Effector CD8-positive, alpha-beta T cell (primary cell): ENCODE results near the gene RGPD8.
"Not testable (repeated sequence)": the region's sequence is repeated elsewhere in the genome, so short reads cannot be mapped to it uniquely, and the experiment has no call there.

Experiments
- DNase-seq: peaks from one replicate; lab custom pipeline; 2025; lab: John Stamatoyannopoulos, UW

RGPD8 gene

DNA sequence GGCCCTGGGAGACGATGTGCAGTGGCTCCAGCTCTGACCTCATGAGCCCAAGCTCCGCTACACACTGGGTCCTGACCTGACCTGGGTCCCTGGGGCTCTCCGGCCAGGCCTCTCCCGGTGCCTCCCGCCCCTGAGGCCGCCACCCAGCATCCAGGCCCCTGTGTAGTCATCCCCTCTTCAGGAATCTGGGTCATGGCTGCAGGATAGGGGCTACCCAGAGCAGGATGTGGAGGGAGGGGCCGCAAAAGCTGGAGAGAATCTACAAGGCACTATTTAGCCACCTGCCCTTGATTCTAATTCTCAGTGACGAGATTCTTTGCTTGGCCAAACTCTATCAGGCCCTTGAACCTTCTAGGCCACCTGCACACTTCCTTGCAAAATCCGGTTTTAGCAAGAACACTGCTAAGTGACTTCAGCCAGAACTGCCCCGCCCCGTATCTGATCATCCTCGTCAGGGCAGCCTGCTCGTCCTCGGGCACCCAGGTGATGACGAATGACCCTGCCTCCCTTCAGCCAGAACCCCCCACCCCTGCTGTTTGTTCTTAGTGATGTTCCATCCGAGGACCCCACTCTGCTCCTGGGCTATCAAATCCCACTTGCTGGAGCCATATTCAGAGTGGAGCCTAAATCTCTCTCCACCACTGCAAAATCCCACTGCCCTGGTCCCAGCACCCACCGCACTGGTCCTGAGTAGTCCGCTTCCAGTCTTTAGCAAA, 2.4 kb upstream of the RGPD8 start:
- not testable (repeated sequence) for DNase-seq

DNA sequence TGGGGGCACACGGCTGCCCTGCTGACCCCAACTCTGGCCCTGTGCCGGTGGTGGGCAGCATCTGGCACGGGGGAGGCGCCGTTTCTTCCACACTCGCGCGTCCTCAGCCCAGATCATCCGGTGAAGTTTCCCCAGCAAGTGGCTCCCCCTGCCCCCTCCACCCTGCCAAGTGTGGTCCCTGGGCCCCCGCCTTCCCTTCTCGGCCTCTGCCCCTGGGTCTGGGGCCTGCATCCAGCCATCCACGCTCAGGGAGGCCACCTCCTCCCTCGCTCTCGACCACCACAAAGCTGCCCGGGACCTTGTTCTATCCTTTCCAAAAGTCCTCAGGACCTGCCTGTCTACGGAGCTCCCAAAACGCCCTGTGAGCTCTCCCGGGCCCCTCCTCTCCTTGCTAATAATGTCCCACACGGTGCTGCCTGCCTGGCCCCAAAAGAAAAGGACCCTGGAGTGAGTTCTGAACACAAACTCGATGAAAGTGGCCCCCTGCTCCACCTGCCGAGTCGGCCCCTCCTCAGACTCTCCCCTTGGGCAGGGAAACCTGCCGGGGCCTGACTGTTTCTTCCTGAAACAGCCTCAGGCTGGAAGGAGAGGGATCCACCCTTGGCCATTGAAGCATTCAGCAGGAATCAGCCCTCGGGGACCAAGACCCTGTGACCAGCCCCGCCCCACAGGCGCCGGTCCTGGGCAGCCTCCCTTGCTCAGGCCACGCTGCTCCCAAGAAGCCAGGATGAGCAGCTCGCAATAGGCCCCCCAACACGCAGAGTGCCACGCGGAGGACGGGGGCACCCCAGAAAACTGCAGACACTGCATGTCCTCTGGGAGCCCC, 1.7 kb upstream of the RGPD8 start:
- DNase-seq: not testable (repeated sequence)

DNA sequence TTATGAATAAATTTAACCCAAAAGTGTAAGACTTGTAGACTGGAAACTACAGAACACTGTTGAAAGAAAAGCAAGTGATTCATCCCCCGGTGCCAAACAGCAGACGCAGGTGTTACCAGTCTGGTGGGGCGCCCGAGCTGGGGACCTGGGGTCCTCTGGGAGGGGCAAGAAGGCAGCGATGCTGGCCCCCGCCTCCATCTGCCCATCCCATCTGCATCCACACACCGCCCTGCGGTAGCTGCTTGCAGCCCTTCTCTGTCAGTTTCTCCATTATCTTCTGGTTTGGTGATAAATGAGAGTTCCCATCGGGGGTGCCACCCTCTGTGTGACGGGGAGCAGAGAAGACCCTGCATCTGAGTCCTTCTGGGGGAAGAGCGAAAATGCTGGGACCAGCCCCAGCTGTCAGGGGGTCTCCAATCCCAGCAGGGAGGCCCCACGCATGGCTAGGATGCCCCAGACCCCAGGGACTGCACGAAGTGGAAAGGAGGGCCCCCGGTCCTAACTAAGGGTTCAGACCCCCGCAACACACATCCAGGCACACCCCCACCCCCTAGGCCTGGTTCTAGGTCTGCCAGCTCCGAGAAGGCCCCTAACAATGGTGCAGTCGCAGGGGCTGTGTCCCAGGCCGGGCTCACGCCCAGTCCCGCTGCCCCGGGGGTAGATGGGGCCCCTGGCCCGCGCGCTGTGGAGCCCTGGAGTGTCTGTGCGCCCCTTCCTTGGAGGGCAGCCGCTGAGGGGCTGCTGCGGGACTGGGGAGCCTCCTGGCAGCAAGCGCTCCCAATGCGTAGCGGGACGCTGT, 686 bp upstream of the RGPD8 start:
- no peak for DNase-seq

DNA sequence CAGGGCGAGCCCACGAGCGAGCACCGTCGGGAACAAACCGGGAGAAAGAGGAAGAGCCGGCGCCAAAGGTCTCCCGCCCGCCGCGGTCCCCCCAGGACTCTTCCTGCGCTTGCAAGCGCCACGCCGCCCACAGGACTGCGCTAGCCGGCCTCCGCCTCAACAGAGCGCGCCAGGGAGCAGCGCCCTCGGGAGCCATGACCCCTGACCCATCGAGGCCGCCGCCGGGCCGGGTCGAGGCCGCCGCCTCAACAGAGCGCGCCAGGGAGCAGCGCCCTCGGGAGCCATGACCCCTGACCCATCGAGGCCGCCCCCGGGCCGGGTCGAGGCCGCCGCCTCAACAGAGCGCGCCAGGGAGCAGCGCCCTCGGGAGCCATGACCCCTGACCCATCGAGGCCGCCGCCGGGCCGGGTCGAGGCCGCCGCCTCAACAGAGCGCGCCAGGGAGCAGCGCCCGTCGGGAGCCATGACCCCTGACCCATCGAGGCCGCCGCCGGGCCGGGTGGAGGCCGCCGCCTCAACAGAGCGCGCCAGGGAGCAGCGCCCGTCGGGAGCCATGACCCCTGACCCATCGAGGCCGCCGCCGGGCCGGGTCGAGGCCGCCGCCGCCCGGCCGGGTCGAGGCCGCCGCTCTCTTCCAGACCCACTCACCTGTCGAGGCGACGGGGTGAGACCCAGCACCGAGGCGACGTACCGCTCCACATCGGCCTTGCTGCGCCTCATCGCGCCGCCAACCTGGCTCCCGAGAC, 538 bp downstream of the RGPD8 start:
- not testable (repeated sequence) for DNase-seq

DNA sequence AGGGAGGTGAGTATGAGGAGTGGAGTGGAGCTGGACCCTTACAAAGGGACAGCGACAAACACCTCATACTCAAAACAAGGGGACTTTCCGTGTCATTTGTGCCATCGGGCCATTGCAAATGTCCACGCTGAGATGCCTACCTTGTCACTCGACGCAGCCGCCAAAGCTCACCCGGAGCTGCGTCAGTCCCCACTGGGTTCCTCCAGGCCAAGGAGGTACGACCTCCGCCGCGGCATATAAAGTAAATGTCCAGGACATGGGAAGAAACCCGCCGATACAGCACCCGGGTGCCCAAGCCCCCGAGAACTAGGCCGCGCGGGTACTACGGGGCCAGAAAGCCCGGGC, 1.1 kb downstream of the RGPD8 start:
- not testable (repeated sequence) for DNase-seq

DNA sequence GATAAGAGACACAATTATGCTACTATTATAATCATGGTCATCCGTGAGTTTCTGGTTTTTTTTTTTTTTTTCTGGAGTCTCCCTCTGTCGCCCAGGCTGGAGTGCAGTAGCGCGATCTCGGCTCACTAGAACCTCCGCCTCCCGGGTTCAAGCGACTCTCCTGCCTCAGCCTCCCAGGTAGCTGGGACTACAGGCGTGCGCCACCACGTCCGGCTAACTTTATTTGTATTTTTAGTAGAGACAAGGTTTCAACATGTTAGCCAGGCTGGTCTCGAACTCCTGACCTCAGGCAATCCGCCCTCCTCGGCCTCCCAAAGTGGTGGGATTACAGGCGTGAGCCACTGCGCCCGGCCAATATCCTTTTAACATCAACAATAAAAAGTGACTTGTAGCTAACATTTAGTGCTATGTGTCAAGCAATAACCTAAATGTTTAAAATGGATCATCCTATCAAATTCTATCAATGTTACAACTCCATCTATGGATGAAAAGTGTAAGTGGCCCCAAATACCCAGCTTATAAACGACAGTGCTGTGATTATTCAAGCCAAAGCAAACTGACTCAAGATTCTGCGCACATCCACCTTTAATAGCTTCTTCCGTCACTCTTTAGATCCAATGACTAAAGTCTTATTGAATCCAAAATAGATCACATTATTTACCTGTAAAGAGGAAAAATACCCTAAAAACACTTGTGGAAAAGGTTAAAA, 1.7 kb downstream of the RGPD8 start:
- not testable (repeated sequence) for DNase-seq

DNA sequence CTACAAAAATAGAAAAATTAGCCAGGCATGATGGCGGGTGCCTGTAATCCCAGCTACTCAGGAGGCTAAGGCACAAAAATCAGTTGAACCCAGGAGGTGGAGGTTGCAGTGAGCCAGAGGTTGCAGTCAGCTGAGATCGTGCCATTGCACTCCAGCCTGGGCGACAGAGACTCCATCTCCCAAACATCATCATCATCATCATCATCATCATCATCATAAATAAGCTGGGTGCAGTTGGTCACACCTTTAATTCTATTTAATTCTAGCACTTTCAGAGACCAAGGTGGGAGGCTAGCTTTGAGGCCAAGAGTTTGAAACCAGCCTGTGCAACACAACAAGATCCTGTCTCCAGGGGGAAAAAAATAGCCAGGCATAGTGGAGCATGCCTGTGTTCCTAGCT, 8.9 kb downstream of the RGPD8 start:
- DNase-seq: not testable (repeated sequence)

DNA sequence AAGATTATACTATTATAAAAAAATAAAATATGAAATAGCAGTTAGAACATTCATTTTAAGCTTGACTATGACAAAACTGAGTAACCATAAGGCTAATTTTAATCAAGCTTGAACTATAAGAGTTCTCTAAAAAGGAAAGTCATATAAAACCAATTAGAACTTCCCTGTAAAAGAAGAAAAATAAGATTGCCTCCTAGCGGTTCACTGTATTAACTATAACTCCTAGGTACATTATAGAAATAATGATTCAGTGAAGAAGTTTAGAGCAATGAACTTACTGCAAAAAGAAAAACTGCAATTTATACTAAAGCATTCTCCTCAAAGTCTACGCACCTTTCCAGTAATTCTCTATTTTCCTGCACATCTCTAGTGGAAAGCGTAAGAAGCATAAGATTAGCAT, 16.6 kb downstream of the RGPD8 start:
- not testable (repeated sequence) for DNase-seq

DNA sequence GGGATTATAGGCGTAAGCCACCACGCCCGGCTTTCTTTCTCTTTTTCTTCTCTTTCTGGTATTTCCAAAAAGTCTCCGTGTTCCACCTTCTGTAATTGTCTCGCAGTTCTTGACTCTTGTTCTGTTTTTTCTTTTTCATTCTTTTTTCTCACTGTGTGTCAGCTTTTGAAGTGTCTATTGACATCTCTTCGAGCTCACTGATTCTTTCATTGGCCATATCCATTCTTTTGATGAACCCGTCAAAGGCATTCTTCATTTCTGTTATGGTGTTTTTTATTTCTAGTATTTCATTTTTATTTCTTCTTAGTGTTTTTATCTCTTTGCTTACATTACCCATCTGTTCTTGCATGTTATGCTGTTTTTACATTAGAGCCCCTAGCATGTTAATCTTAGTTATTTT, 73.4 kb downstream of the RGPD8 start:
- DNase-seq: not testable (repeated sequence)

DNA sequence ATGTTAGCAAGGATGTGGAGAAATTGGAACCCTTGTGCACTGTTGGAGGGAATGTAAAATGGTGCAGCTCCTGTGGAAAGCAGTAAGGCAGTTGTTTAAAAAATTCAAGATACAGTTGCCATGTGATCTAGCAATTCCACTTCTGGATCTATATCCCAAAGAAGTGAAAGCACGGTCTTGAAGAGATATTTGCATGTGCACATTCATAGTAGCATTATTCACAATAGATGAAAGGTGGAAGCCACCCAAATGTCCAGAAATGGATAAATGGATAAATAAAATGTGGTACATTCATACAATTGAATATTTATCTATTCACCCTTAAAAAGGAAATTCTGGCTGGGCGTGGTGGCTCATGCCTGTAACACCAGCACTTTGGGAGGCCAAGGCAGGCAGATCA, 79.1 kb downstream of the RGPD8 start:
- DNase-seq: not testable (repeated sequence)

DNA sequence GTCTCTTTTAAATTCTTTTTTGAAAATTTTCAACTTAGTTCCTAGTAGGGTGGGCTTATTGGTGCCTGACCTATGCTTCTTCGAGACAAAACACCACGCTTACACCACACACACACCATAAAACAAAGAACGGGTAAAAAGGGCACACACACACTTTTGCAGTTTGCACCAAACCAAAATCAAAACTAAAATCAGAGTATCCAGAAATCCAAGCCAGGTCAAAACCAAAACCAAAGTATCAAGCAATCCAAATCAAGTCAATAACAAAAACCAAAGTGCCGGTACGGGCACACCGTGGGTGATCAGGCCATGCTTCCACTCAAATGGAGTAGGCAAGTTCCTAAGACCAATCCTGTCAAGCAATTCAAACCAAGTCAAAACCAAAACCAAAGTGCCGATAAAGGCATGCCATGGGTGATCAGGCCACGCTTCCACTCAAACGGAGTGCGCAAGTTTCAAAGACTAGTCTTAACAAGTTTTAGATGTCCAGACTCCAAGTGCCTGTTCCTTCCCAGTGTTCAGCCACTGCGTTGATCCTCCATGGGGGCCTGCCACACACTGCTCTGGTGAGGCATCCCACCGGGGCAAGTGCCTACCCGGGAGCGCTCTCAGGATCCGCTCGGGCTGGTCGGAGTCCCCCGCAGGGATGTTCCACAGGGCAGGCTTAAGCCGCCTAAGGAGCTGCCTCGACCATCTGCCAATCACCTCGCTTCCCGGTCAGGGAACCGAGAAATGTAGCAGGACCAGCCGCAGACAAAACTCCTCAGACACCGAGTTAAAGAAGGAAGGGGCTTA, 80.4 kb downstream of the RGPD8 start:
- not testable (repeated sequence) for DNase-seq

DNA sequence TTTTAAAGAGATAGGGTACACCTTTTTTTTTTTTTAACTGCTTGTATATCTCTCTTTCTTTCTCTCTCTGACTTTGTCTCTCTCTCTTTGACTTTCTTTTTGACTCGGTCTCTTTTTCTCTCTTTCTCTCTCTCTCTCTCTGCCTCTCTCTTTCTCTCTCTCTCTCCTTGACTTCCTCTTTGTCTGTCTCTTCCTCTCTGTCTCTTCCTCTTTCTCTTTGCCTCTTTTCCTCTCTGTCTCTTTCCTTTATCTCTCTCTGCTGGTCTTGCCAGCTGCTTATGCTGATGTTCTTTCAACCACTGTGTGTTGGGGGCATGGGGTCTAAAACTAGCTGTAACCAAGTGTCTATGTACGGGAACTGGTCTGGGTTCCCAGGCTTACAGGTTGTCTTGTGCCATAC, 81.2 kb downstream of the RGPD8 start:
- not testable (repeated sequence) for DNase-seq

DNA sequence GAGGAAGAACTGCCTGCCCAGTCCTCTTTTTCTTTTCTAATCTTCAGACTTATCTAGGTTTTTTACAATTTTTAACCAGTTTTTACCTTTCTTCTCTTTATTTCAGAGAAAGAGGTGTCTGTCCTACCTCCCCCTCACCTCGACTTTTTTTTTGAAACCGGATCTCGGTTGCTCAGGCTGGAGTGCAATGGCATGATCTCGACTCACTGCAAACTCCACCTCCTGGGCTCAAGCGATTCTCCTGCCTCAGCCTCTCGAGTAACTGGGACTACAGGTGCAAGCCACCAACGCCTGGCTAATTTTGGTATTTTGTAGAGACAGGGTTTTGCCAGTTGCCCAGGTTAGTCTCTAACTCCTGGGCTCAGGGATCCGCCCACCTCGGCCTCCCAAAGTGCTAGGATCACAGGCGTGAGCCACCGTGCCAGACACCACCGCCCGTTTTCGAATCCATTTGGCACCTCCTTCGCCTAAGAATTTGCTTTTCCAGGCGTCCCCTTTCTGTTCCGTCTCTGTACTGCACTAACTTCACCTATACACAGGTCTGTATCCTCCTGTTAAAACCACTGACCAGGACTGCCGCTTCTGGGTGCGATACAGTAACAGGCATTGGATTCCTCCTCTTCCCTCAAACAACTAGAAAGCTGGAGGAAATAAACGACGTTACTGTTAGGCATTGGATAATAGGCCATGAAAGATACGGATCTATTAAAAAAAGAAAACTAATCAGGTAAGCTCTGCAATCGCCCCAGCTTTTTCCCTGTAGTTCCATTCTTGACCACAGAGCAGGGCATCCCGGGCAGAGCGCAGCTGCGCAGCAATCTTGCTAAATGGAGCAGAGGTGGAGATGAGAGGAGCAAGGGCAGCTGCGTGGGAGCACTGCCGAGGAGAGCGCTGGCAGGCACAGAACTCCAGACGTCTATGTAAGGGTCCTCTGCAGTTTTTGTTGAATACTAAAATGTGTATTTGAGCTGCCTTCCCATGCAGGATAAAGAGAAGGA, 88.1 kb downstream of the RGPD8 start:
- no peak for DNase-seq

DNA sequence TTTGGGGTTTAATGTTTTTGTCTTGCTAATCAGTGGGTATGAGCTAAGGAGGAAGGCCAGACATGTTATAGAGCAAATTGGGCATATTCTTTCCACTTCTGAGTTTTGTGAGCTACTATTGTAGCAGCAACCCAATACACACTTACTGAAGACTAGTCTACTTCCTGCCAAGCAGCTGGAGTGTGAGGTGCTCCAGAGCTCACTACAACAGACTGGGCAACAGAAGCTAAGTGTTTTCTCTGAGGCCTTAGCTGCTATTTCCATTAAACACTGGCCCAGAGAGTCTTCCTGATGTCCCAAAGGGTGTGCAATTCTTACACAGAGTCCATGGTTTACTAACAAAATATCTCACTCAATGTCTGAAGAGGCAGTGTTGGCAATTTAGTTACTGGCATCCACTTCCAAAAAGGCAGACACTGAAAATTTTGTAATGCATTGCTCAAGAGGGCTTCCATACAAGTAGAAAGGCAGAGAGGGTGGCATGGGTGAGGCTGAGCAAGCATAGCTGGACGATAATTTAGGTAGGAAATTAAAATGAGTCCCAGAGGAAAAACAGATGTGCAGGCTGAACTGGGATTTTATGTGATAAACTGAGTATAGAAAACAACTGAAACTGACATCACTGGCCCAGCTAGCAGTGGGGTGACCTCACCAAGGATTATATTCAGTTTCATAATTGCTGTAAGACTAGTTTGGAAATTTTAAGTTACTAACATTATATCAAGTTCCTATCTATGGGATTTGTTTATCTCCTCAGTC, 89.4 kb downstream of the RGPD8 start:
- no peak for DNase-seq

DNA sequence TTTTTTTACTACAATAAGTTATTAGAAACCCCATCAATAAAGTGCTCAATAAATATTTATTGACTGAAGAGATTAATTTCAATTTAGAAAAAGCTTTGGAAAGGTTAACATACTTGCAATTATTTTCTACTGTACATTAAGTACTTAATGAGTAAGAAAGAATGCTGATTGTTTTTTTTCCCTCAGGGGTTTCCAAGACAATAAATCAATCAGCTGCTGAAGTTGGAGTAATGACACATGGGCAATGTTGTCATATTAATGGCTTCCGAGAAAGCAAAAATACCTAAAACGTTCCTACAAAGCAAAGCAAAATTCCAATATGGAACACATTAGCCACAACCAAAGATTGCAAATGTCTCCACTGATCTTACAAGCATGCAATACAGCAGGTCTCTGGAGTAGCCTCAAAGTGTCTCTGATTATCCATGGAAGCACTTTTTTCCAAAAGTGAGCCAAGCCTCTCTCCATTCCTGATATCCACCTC, 91.3 kb downstream of the RGPD8 start:
- no peak for DNase-seq

DNA sequence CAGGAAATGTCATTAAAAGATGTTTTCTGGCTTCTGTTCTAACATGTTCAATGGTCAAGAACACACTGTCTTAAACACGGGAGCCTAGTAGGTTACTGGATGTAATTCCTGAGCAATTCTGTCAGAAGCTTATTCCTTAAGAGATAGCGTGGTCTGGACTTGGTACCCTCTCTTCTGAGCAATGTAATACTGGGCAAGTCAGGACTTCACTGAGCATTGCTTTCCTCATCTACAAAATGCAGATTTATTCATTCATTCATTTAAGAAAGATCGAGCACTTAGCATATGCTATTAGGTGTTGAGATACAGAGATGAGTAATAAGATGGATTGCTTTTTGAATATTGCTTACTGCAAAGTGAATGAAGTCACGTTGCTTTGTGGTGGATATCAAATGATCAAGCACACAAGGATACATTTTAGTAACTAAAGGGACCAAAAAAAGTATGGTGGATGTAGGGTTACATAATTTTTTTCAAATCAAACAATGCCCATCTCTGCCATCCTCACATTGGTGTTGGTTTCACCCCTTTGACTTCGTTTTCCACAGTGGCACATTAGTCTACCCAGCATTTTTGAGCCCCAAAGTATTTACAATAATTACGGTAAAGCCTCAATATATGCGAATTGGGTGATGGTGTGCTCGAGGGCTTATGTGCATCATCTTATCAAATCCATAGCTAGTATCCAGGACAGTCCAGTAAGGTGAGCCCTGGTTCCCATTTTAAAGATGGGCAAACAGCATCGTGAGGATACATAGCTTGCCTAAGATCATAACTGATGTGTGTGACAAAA, 92.8 kb downstream of the RGPD8 start:
- no peak for DNase-seq

DNA sequence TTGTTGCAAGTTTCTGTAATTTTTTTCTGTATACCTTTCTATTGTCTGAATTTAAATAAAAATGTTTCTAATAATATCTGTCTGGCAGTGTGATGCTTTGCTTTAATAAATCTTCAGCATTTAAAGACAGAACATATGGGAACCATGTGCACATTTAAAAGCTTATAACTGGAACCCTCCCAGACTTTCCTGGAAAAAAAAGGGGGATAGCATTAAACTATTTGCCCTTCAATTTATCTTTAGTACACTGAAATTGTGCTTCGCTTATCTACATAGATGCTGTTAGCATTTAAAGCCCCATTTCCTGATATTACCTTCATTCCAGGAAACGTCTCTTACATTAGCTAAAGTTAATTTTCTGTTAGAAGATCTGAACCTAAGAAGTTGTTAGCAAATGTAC, 93.5 kb downstream of the RGPD8 start:
- DNase-seq: no peak
